Bone marrow (tissue), 2 donors: ENCODE measurements around the gene CEP112.
"Not testable (repeated sequence)": the region's sequence is repeated elsewhere in the genome, so short reads cannot be mapped to it uniquely, and the experiment has no call there.

Experiments
- DNase-seq, 2 donors: peaks; one replicate each; lab custom pipeline; 2025; lab: John Stamatoyannopoulos, UW

CEP112 gene

GRCh38 chr17:65729207-65729606 is 462.7 kb downstream of the CEP112 start:
- no peak for DNase-seq

- DNase-seq: no peak
Measured at GRCh38 chr17:65727832-65728231, 464.1 kb downstream of the CEP112 start.

- no peak for DNase-seq
Measured at GRCh38 chr17:65727246-65727645, 464.7 kb downstream of the CEP112 start.

- DNase-seq: no peak
Measured at GRCh38 chr17:65723431-65724151, 468.3 kb downstream of the CEP112 start.

- no peak for DNase-seq
Measured at GRCh38 chr17:65718601-65719000, 473.3 kb downstream of the CEP112 start.

GRCh38 chr17:65712383-65713267 is 479.3 kb downstream of the CEP112 start:
- no peak for DNase-seq

GRCh38 chr17:65711671-65712276 is 480.2 kb downstream of the CEP112 start:
- no peak for DNase-seq

GRCh38 chr17:65707780-65708179 is 484.2 kb downstream of the CEP112 start:
- no peak for DNase-seq

- DNase-seq: no peak
Measured at GRCh38 chr17:65704731-65705130, 487.2 kb downstream of the CEP112 start.

GRCh38 chr17:65703891-65704290 is 488.0 kb downstream of the CEP112 start:
- DNase-seq: no peak

GRCh38 chr17:65699459-65699858 is 492.5 kb downstream of the CEP112 start:
- no peak for DNase-seq

GRCh38 chr17:65698381-65699061 is 493.4 kb downstream of the CEP112 start:
- no peak for DNase-seq

- no peak for DNase-seq
Measured at GRCh38 chr17:65697661-65698060, 494.3 kb downstream of the CEP112 start.

- no peak for DNase-seq
Measured at GRCh38 chr17:65696739-65697394, 495.1 kb downstream of the CEP112 start.

- DNase-seq: no peak
Measured at GRCh38 chr17:65694601-65695000, 497.3 kb downstream of the CEP112 start.

- no peak for DNase-seq
Measured at GRCh38 chr17:65690626-65691310, 501.2 kb downstream of the CEP112 start.

- DNase-seq: no peak
Measured at GRCh38 chr17:65688307-65688706, 503.6 kb downstream of the CEP112 start.

GRCh38 chr17:65685110-65685509 is 506.8 kb downstream of the CEP112 start:
- no peak for DNase-seq

GRCh38 chr17:65684631-65685030 is 507.3 kb downstream of the CEP112 start:
- no peak for DNase-seq

GRCh38 chr17:65683428-65683827 is 508.5 kb downstream of the CEP112 start:
- no peak for DNase-seq

GRCh38 chr17:65681763-65682162 is 510.2 kb downstream of the CEP112 start:
- DNase-seq: not testable (repeated sequence)
